Mesenchymal stem cell (in vitro differentiated cells and primary cell): ENCODE data around the gene TDP1.
"Not testable (repeated sequence)": the region's sequence is repeated elsewhere in the genome, so short reads cannot be mapped to it uniquely, and the experiment has no call there.

Experiments used
- DNase-seq: peaks from one replicate; pipeline ENCODE4 v3.0.0-alpha.2; 2013
- H2AFZ ChIP-seq: one replicate; pipeline ENCODE4 v1.6.1; 2013; ENCODE audit warnings: low read depth, mild to moderate bottlenecking, control low read depth, inconsistent platforms, low read length, moderate library complexity
- H2AK5ac ChIP-seq: 2 replicates; pipeline ENCODE4 v1.6.1; 2013; ENCODE audit warnings: low read length, moderate library complexity, mild to moderate bottlenecking, inconsistent platforms; ENCODE audit not compliant: severe bottlenecking
- H2BK120ac ChIP-seq: one replicate; pipeline ENCODE4 v1.6.1; 2013; ENCODE audit warnings: low read depth, mild to moderate bottlenecking, inconsistent platforms, low read length, moderate library complexity
- H2BK12ac ChIP-seq, 2 experiments: one replicate each; pipeline ENCODE4 v1.6.1; 2013; ENCODE audit warnings: inconsistent platforms in 2 of 2, low read length in 2 of 2, mild to moderate bottlenecking in 2 of 2, moderate library complexity in 2 of 2, control low read depth in 1 of 2
- H2BK15ac ChIP-seq: one replicate; pipeline ENCODE4 v1.6.1; 2013; ENCODE audit warnings: mild to moderate bottlenecking, low read depth, inconsistent platforms; ENCODE audit not compliant: poor library complexity, severe bottlenecking
- H2BK5ac ChIP-seq: 2 replicates; pipeline ENCODE4 v1.6.1; 2013; ENCODE audit warnings: low read depth, mild to moderate bottlenecking, low read length, control low read depth, inconsistent platforms; ENCODE audit not compliant: poor library complexity, severe bottlenecking
- H3K14ac ChIP-seq, 2 experiments: one replicate each; pipeline ENCODE4 v1.6.1; 2013; ENCODE audit warnings: inconsistent platforms in 2 of 2, low read length in 2 of 2, control low read depth in 1 of 2, mild to moderate bottlenecking in 1 of 2, moderate library complexity in 1 of 2
- H3K18ac ChIP-seq, 2 experiments: one replicate each; pipeline ENCODE4 v1.6.1; 2013; ENCODE audit warnings: inconsistent platforms in 2 of 2, low read length in 2 of 2, control low read depth in 1 of 2, low read depth in 1 of 2, mild to moderate bottlenecking in 1 of 2
- H3K23ac ChIP-seq, 2 experiments: one replicate each; pipeline ENCODE4 v1.6.1; 2013; ENCODE audit warnings: inconsistent platforms in 2 of 2, low read length in 2 of 2, mild to moderate bottlenecking in 2 of 2, moderate library complexity in 2 of 2, control low read depth in 1 of 2
- H3K27ac ChIP-seq: 2 replicates; pipeline ENCODE4 v1.5.1; 2013; ENCODE audit warnings: mild to moderate bottlenecking, moderate library complexity, low read length, control low read depth, inconsistent platforms; ENCODE audit not compliant: poor library complexity, severe bottlenecking
- H3K27me3 ChIP-seq, 2 experiments: 2 replicates each; pipeline versions ENCODE4 v1.6.1 to v1.7.0; 2013; ENCODE audit warnings: low read length in 2 of 2, mild to moderate bottlenecking in 2 of 2, moderate library complexity in 2 of 2, control low read depth in 1 of 2, inconsistent platforms in 1 of 2; ENCODE audit not compliant: control insufficient read depth in 1 of 2, insufficient read depth in 1 of 2
- H3K36me3 ChIP-seq, 2 experiments: 2 replicates each; pipeline versions ENCODE4 v1.6.1 to v1.7.0; 2013; ENCODE audit warnings: low read length in 2 of 2, control low read depth in 1 of 2, inconsistent platforms in 1 of 2, low read depth in 1 of 2, mild to moderate bottlenecking in 1 of 2; ENCODE audit not compliant: insufficient read depth in 2 of 2, control insufficient read depth in 1 of 2
- H3K4ac ChIP-seq, 2 experiments: one replicate each; pipeline ENCODE4 v1.6.1; 2013; ENCODE audit warnings: inconsistent platforms in 2 of 2, low read length in 2 of 2, mild to moderate bottlenecking in 2 of 2, moderate library complexity in 2 of 2, control low read depth in 1 of 2, low read depth in 1 of 2
- H3K4me1 ChIP-seq: 2 replicates; pipeline ENCODE4 v1.6.1; 2013; ENCODE audit warnings: low read depth, low read length, control low read depth; ENCODE audit not compliant: control insufficient read depth, insufficient read depth
- H3K4me2 ChIP-seq: 2 replicates; pipeline ENCODE4 v1.6.1; 2013; ENCODE audit warnings: low read length, mild to moderate bottlenecking, inconsistent platforms; ENCODE audit not compliant: poor library complexity, severe bottlenecking
- H3K4me3 ChIP-seq, 2 experiments: 2 replicates each; pipeline versions ENCODE4 v1.5.1 to v1.7.0; 2013; ENCODE audit warnings: low read length in 2 of 2, mild to moderate bottlenecking in 2 of 2, control low read depth in 1 of 2, low read depth in 1 of 2; ENCODE audit not compliant: insufficient read depth in 1 of 2
- H3K79me1 ChIP-seq: replicated peaks from 2 replicates; pipeline ENCODE4 v1.6.1; 2013; ENCODE audit warnings: mild to moderate bottlenecking, control low read depth, low read length, inconsistent platforms; ENCODE audit not compliant: poor library complexity, severe bottlenecking
- H3K9ac ChIP-seq: 2 replicates; pipeline ENCODE4 v1.7.0; 2013; ENCODE audit warnings: mild to moderate bottlenecking, low read length, moderate library complexity
- H3K9me3 ChIP-seq: 2 replicates; pipeline ENCODE4 v1.7.0; 2013; ENCODE audit warnings: mild to moderate bottlenecking, low read length; ENCODE audit not compliant: control insufficient read depth
- H4K8ac ChIP-seq: one replicate; pipeline ENCODE4 v1.6.1; 2013; ENCODE audit warnings: inconsistent platforms, mild to moderate bottlenecking, low read length, moderate library complexity
- H4K91ac ChIP-seq: one replicate; pipeline ENCODE4 v1.6.1; 2013; ENCODE audit warnings: mild to moderate bottlenecking, low read length, inconsistent platforms
- WGBS: methylation state at CpG from one replicate; pipeline ENCODE4 v1.1.7; 2013; ENCODE audit warnings: mixed read lengths; 5-methylcytosine and 5-hydroxymethylcytosine counted together

TDP1 gene

DNA sequence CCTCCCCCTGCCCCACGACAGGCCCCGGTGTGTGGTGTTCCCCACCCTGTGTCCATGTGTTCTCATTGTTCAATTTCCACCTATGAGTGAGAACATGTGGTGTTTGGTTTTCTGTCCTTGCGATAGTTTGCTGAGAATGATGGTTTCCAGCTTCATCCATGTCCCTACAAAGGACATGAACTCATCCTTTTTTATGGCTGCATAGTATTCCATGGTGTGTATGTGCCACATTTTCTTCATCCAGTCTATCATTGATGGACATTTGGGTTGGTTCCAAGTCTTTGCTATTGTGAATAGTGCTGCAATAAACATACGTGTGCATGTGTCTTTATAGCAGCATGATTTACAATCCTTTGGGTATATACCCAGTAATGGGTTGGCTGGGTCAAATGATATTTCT lies 70.9 kb downstream of the TDP1 start:
- WGBS, result no CpG with 5 or more reads among the region's 4 CpGs
- not testable (repeated sequence) for H3K4me2 ChIP-seq, H3K18ac ChIP-seq, H2BK5ac ChIP-seq, H3K9ac ChIP-seq, H3K9me3 ChIP-seq, DNase-seq, H2BK12ac ChIP-seq, H3K23ac ChIP-seq, H3K4ac ChIP-seq, H4K91ac ChIP-seq, H2AFZ ChIP-seq, H2BK120ac ChIP-seq, H2BK15ac ChIP-seq, H3K14ac ChIP-seq, H4K8ac ChIP-seq, H3K4me1 ChIP-seq, H3K27ac ChIP-seq, H3K27me3 ChIP-seq, H3K4me3 ChIP-seq, H2AK5ac ChIP-seq
- peaks cover 13% of the 10 kb centered on the region for H3K79me1 ChIP-seq
- H3K36me3 ChIP-seq, result peaks cover 39 to 57% of the 10 kb centered on the region in 2 experiments

DNA sequence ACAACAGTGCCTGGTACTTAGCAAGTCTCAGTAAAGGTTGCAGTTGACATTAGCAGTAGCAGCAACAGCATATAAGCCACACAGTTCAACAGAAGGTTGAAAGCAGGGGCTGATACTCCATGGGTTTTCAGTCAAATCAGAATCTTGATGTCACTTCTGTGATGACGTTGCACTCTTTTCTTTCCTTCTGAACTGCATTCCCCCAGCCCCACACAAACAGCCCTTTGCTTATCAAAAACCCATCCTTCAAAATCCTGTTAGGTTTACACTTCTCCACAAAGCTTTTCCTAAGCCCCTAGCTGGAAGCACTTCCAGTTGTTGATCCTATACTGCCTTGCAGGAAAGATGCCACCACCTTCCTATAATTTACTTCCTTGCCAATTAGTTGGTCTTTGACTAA lies 72.1 kb downstream of the TDP1 start:
- H3K36me3 ChIP-seq, result peaks cover 34 to 56% of the 10 kb centered on the region in 2 experiments
- H4K91ac ChIP-seq, result no peak overlapping the region
- no peak overlapping the region for H2BK5ac ChIP-seq
- no peak for DNase-seq
- no peak overlapping the region for H2BK12ac ChIP-seq
- no peak overlapping the region for H3K14ac ChIP-seq
- no peak overlapping the region for H3K4me3 ChIP-seq
- H3K18ac ChIP-seq, result no peak overlapping the region
- H3K4me2 ChIP-seq, result no peak overlapping the region
- H2BK15ac ChIP-seq, result no peak overlapping the region
- no peak overlapping the region for H3K23ac ChIP-seq
- H3K9ac ChIP-seq, result no peak overlapping the region
- H4K8ac ChIP-seq, result no peak overlapping the region
- no peaks in the 10 kb centered on the region for H3K27me3 ChIP-seq
- no peak overlapping the region for H2AK5ac ChIP-seq
- H3K4me1 ChIP-seq, result no peaks in the 10 kb centered on the region
- 90% methylated on average over 1 of the region's 1 CpG for WGBS
- H2AFZ ChIP-seq, result no peak overlapping the region
- no peak overlapping the region for H3K27ac ChIP-seq
- no peak overlapping the region for H3K4ac ChIP-seq
- H2BK120ac ChIP-seq, result no peak overlapping the region
- H3K9me3 ChIP-seq, result no peaks in the 10 kb centered on the region
- H3K79me1 ChIP-seq, result peaks cover 11% of the 10 kb centered on the region

DNA sequence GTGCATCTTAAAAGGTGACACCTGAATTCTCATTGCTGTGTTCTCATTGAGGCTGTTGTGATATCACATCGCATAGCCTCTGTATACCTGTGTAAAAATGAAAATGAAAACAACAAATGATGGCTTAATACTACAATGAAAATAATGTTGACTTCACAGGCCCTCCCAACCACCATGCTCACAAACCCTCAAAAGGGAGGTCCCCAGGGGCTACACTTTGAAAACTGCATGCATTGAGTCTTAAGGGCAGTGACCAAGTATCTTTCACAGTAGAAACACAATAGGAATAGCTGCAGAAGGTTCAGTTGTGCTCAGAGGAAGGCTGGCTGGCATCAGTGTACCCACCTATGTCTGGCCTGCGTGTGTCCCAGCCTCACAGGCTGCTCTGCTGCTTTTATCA lies 78.4 kb downstream of the TDP1 start:
- Histone ChIP-seq H3K4ac (no peak overlapping the region), H3K4me3 (no peak overlapping the region), H2BK15ac (no peak overlapping the region), H3K9me3 (no peaks in the 10 kb centered on the region), H3K36me3 (peaks cover 19 to 59% of the 10 kb centered on the region in 2 experiments), H3K4me2 (no peak overlapping the region), H3K14ac (no peak overlapping the region), H3K9ac (no peak overlapping the region), H3K27me3 (no peaks in the 10 kb centered on the region), H2BK12ac (no peak overlapping the region), H3K79me1 (peaks cover 3% of the 10 kb centered on the region), H2AK5ac (no peak overlapping the region), H3K18ac (no peak overlapping the region), H3K4me1 (no peaks in the 10 kb centered on the region), H2AFZ (no peak overlapping the region), H2BK5ac (no peak overlapping the region), H4K8ac (no peak overlapping the region), H3K27ac (no peak overlapping the region), H2BK120ac (no peak overlapping the region), H4K91ac (no peak overlapping the region), H3K23ac (no peak overlapping the region)
- 100% methylated on average over 2 of the region's 2 CpGs for WGBS
- DNase-seq, result no peak

DNA sequence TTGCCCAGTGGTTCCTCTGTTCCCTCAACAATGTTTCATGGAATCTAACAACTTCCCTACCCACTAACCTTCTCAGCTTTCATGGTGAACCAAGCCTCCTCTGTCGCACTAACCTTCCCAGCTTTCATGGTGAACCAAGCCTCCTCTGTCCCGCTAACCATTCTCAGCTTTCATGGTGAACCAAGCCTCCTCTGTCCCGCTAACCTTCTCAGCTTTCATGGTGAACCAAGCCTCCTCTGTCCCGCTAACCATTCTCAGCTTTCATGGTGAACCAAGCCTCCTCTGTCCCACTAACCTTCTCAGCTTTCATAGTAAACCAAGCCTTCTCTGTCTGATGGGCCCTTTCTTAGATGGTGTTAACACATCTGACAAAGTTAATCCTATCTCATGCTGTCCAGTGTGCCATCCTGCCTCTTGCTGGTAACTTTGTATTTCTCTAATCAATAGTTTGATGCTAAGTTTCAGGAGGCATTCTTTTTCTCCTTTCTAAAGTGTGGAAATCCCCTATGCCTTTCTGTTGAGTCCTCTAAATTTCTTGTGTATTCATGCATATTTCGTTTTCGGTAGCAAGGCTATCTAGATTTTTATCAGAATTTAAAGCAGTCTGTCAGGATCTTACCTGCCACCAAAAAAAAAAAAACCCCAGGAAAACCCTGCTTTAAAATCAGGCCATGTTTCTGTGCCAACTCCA lies 79.3 kb downstream of the TDP1 start:
- 98% methylated on average over 6 of the region's 6 CpGs for WGBS
- H3K18ac ChIP-seq, result no peak overlapping the region
- H2BK12ac ChIP-seq, result no peak overlapping the region
- no peak overlapping the region for H4K91ac ChIP-seq
- no peak overlapping the region for H3K14ac ChIP-seq
- no peaks in the 10 kb centered on the region for H3K27me3 ChIP-seq
- H4K8ac ChIP-seq, result no peak overlapping the region
- no peak overlapping the region for H3K4ac ChIP-seq
- H3K23ac ChIP-seq, result no peak overlapping the region
- no peaks in the 10 kb centered on the region for H3K9me3 ChIP-seq
- no peak overlapping the region for H3K4me3 ChIP-seq
- H3K9ac ChIP-seq, result no peak overlapping the region
- H3K4me2 ChIP-seq, result no peak overlapping the region
- H2AK5ac ChIP-seq, result no peak overlapping the region
- no peak for DNase-seq
- no peak overlapping the region for H2BK120ac ChIP-seq
- H2BK15ac ChIP-seq, result no peak overlapping the region
- H2AFZ ChIP-seq, result no peak overlapping the region
- peaks cover 3% of the 10 kb centered on the region for H3K79me1 ChIP-seq
- H3K36me3 ChIP-seq, result peaks cover 18 to 62% of the 10 kb centered on the region in 2 experiments
- H3K4me1 ChIP-seq, result no peaks in the 10 kb centered on the region
- H3K27ac ChIP-seq, result no peak overlapping the region
- no peak overlapping the region for H2BK5ac ChIP-seq
